Raji (cell line): Measurements from ENCODE around the gene ZFP36L1.

Experiments used
- POLR2A ChIP-seq: IDR thresholded peaks from 2 replicates; pipeline ENCODE4 v1.6.1; 2011; ENCODE audit warnings: low read depth, low read length, control low read depth; ENCODE audit not compliant: insufficient read depth

The ZFP36L1 gene, protein sequence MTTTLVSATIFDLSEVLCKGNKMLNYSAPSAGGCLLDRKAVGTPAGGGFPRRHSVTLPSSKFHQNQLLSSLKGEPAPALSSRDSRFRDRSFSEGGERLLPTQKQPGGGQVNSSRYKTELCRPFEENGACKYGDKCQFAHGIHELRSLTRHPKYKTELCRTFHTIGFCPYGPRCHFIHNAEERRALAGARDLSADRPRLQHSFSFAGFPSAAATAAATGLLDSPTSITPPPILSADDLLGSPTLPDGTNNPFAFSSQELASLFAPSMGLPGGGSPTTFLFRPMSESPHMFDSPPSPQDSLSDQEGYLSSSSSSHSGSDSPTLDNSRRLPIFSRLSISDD

DNA sequence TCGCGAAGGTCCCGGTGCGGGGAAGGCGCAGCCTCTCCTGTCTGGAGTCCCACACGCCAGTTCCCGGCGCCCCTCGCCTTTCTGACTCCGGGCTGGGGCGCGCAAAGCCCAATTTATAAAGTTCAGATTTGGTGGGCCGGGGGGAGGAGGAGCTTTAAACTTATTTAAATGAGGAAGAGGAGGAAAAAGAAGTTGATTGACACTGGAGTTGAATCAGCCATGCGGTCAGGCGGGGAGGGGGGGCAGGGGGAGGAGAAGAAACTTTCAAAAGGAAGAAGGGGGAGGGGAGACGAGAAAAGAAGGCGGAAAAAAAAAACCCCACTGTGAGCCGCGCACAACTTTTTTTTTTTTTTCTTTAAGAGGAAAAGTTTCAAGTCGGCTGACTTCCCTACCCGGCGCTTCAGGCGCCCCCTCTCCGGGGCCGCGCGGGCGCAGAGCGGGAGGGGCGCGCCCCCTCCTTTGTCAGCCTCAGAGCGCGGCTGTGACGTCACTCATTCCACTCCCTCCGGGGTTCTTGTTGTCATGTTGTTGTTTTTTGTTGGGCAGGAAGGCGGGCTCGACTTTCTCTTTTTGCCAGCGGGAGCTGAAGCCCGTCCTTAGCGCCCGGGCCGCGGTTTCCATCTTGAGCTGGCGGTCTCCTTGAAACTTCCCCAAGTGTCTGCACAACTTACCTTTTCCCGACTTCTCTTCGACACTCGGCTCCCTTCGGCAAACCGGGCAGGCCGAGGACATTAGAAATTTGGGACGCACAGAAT lies at the start of gene ZFP36L1:
Gene ZFP36L1 (minus strand): TSS at position 89 of the 755 bp plus-strand sequence. CDS start 129 bp downstream, outside the sequence.
- peak; percentile 99 for TF ChIP-seq POLR2A

DNA sequence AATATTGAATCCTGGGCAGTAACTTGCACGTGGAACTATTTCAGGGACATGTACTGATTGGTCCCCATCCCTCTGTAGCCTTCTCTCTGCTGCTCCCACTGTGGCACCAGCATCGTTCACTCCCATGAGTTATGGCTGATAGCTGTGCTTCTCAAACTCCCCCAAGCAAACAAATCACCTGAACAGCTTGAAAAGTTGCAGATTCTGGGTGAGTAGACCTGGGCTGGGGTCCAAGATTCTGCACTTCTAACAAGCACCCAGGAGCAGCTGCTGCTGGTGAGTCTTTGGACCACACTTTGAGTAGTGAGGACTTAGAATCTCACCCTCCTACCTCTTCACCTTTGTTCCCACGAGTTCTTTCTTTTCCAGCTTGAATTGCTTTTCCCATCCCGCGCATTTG lies 49.4 kb upstream of the ZFP36L1 start:
- TF ChIP-seq POLR2A, result no peak

DNA sequence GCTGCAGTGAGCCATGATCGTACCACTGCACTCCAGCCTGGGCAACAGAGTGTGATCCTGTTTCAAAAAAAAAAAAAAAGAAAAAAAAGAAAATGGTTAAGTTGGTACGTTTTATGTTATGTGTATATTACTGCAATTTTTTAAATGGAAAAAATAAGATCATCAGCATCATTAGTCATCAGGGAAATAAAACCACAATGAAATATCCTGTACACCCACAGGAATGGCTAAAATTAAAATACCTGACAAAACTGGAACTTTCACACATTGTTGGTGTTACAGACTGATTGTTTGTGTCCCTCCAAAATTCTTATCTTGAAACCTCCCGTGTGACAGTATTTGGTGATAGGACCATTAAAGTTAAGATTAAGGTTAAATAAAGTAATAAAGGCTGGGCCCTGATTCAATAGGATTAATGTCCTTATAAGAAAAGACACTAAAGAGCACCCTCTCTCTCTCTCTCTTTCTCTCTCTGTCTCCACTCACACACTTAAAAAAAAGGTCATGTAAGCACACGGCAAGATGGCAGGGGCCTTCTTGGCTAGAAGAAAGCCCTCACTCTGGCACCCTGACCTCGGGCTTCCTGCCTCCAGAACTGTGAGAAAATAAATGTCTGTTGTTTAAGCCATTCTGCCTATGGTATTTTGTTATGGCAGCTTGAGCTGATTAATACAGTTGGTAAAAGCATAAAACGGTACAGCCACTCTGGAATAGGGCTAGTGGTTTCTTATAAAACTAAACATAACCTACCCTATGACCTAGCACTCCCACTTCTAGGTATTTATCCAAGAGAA lies 48.3 kb upstream of the ZFP36L1 start:
- no peak for TF ChIP-seq POLR2A

DNA sequence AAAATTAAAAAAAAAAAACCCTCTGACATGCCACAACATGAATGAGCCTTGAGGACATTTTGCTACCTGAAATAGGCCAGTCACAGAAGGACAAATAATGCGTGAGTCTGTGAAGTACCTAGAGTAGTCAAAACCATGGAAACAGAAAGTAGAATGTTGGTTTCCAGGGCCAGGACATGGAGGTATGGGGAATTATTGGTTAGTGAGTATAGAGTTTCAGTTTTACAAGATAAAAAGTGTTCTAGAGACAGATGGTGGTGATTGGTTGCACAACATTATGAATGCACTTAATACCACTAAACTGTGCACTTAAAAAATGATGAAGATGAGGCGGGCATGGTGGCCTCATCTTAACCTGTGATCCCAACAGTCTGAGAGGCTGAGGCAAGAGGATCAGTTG lies 47.6 kb upstream of the ZFP36L1 start:
- TF ChIP-seq POLR2A, result no peak

DNA sequence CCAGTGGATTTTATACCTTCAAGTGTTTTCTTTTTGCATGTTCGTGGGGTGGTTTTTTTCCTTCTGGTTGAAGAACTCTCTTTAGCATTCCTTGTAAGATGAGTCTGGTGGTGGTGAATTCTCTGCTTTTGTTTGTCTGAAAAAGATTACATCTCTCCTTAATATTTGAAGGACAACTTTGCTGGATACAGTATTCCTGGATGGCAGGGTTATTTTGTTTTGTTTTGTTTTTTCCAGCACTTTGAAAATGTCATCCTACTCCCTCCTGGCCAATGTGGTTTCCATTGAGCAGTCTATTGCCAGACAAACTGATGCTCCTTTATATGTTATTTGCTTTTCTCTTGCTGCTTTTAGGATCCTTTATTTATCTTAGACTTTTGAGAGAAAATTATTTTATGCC lies 43.2 kb upstream of the ZFP36L1 start:
- no peak for TF ChIP-seq POLR2A

DNA sequence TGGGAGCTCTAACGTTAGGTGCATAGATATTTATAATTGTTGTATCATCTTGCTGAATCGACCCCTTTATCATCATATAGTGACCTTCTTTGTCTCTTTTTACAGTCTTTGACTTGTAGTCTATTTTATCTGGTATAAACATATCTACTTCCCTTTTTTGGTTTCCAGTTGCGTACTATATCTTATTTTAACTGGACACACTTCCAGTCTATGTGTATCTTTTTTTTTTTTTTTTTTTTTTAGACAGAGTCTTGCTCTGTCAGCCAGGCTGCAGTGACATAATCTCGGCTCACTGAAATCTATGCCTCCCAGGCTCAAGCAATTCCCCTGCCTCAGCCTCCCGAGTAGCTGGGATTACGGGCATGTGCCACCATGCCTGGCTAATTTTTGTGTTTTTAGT lies 41.9 kb upstream of the ZFP36L1 start:
- TF ChIP-seq POLR2A, result no peak

DNA sequence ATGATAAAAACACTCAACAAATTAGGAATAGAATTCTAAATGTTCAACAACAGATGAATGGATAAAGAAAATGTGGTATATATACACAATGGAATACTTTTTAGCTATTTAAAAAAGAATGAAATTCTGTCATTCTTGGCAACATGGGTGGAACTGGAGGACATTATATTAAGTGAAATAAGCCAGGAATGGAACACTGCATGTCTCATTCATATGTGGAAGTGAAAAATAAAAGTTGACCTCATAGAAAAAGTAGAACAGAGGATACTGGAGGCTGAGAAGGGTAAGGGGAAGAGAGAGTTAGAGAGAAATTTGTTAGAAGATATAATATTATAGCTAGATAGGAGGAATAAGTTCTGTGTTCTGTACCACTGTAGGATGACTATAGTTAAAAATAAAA lies 35.8 kb upstream of the ZFP36L1 start:
- no peak for TF ChIP-seq POLR2A

DNA sequence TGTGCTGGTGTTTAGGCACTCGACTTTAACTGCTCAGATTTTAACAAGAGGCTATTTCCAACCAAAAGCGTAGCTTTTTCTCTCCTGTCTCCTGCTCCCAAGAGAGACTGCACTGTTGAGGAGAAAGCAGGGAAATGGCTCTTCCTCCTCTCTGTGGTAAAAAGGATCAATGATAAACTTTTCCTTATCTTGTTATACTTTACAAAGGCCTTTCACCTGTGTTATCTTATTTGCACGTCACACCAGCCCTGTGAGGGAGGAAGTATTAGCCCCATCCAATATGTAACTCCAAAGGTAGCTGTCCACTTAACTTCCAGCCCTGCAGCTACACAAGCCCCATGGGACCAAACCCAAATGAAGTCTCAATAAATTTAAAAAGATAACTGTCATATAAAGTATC lies 32.9 kb upstream of the ZFP36L1 start:
- TF ChIP-seq POLR2A, result no peak

DNA sequence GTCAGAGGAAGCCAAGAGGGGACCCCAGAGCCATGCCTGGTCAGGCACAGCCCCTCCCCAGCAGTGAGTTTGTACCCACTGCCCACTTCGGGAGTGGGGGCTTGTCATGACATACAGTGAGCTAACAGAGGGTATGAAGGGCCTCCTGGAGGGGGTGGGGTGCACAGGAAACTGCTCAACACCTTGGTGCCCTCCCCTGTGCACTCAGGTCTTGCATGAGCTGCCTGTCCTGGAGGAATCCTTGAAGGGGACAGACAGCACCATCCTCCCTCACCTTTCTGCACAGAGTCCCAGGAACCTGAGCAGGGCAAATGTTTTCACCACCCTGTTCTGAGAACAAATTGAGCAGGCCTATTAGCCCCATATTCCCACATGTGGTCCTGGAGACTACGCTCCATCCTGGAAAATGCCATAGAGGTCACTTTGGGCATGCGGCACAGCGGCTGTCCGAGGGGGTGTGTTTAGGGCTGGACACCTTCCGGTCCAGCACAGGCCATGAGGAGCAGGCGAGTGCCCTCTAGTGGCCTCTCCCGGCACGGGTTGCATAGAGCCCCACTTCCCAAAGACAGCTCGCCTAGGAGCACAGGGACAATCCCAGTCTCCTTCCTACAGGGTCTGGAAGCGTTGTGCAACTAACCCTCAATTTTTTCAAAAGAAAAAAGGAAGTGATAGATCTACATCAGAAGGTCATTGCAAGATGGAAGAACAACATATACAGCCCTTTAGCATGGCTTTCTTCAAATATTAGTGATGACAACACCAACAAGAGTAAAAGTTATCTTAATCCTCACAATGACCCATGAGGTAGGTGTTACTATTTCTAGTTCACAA lies 31.9 kb upstream of the ZFP36L1 start:
- no peak for TF ChIP-seq POLR2A

DNA sequence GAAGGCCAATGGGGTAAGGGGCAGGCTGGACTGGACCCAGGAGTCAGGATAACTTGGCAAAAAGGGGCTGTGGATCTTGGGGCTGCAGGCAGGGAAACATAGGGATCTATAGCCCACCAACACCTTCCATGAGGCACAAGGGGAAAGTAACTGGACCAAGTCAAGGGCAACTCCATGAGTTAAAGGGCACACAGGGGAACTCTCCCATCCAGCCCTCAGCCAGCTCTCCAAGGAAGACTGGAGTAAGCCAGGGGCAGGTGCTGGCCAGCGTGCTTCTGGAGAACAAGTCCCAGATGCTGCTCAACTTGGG lies 31.3 kb upstream of the ZFP36L1 start:
- TF ChIP-seq POLR2A, result no peak

DNA sequence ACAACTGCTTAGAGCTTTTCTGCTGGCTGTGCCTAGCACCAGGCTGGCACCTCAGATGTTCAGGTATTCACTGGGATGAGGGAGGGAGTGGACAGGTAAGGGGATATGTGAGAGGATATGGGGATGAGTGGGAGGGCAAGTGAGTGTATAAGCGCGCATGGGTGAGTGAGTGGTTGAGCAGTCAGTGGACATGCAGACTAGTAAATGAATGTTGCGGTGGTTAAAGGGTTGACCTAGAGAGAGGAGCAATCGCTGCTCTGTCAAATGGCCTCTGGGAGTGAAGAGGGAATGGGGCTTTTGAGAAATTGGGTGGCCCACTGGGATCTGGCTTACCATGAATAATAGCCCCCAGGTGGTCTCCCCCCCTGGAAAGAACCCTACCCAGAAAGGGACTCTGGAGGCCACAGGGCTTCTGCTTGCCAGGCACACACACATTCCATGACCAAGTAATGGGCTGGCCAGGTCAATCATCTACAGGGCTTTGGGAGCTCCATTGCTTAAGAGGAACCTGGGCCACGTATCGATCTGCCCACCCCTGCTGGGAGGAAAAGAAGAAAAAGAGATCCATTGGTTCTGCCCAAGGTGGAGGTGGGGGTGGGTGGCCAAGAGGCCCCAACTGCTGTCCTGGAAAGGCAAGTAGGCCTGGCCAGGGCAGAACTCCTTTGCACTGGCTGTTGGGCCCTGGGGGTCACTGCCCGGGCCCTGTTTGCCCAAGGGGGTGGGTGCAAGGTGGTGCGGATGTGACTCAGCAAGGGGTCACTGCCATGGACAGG lies 30.8 kb upstream of the ZFP36L1 start:
- no peak for TF ChIP-seq POLR2A

DNA sequence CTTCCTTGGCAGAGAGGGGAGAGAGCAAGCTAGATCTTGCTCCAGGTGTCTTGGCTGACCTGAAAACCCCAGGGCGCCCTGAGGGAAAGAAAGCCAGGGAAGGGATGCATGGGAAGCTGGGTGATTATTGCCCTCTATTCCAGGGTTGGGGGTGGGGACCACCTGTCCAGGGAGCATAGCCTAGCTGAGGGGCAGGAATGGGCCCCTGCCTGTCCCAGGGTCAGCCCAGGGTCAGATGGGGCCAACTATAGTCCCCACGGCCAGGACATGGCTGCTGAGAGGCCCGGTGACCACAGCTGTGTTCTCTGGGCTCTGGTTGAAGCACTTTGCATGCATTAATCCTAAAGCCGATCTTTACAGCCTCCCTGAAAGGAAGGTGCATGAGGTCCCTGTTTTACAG lies 30.1 kb upstream of the ZFP36L1 start:
- TF ChIP-seq POLR2A, result no peak

DNA sequence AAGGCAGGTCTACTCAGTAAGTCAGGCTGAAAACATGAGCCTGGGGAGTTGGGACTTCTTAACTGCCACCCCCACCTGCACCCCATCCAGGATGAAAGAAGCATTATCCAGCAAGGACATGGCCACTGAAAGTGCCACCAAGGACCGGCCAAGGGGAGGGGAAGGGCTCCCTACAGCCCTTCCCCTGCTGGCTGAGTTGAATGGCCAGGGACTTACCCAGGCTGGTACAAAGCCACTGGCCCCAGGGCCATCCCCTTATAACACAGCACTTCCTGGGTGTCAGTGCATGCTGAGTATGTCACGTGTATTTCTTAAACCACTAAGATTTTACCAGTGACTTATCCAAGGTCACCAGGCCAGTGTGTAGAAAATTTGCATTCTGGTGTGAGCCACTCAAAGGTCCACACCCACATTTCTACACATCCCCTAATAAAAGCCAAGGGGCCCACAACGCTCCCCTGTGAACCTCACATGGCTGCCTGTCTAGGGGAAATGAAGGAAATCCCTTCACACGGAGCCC lies 29.3 kb upstream of the ZFP36L1 start:
- peak; percentile 93 for TF ChIP-seq POLR2A

DNA sequence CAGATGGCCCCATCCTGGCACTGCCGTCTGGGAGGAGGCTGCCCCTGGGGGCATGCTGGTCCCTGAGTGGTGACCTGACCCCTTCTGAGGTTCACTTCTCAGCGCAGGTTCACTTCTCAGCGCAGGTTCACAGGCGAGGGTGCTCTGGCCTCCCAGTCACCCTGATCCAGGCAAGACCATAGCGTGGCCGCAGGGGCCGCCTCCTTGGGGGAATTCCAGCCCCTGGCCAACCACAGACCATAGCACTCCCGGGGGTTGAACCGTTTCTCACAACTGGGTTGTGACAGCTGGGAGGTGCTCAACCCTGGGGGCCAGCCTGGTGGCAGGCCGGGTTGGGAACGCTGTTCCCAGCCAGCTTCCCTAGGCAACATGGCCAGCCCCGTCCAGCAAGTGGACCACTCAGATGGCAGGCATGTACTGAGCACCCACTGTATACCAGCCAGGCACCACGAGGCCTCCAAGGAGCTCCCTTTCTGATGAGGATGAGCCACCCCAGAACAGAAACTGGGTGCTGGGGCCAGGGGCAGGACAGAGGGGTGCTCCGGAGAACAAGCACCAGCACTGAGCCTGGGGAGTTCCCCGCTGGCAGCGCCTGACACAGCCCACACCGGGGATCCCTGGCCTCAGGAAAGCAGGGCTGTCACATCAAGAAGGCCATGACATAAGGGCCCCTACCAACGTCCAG lies 28.3 kb upstream of the ZFP36L1 start:
- no peak for TF ChIP-seq POLR2A

DNA sequence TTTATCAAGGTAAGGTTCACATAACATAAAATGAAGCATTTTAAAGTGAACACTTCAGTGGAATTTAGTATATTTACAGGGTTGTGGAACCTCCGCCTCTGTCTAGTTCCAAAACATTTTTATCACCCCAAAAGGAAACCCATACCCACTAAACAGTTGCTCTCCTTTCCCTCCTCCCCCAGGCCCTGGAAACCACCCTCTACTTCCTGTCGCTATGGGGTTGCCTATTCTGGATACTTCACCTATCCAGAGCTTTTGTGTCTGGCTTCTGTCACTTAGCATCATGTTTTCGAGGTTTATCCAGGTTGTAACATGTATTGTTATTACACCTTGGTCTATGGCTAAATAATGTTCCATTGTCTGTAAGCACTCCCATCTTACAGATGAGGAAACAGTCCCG lies 27.7 kb upstream of the ZFP36L1 start:
- no peak for TF ChIP-seq POLR2A
